ENCODE measurements around the gene PRSS21. TPM values are rescaled to one million over a fixed set of nuclear protein-coding genes. Genes with fewer than 3 reads are reported as not detected.

Gene PRSS21
- total and polyA plus RNA-seq, 4 donors, result not detected

- Histone ChIP-seq H3K4me1 (ENCODE audit: control insufficient read depth in 1 of 2, insufficient read depth in 2 of 2, low read length in 2 of 2) (no peaks in the 10 kb centered on the region), H3K27ac (ENCODE audit: low read depth in 1 of 2, low read length in 2 of 2) (no peak overlapping the region), H3K4me3 (ENCODE audit: low read length in 2 of 2) (no peak overlapping the region), H3K9me3 (ENCODE audit: control insufficient read depth, low read length) (no peaks in the 10 kb centered on the region), H3K36me3 (ENCODE audit: control insufficient read depth in 1 of 2, insufficient read depth in 2 of 2, low read length in 1 of 2) (no peaks in the 10 kb centered on the region), H3K27me3 (ENCODE audit: control insufficient read depth in 1 of 2, insufficient read depth in 2 of 2, low read length in 1 of 2) (no peaks in the 10 kb centered on the region)
- intact Hi-C loops (cut with DNase I), result no loop called here
- 70 to 71% methylated on average over 19 of the region's 19 CpGs for WGBS, 2 donors
- DNase-seq (peak in 1 of 2 donors; percentile 73), ATAC-seq (ENCODE audit: low FRiP score) (no peak)
Observed at GRCh38 chr16:2826591-2827373, 9.7 kb downstream of the PRSS21 start.

GRCh38 chr16:2827374-2827791 is 10.3 kb downstream of the PRSS21 start:
- intact Hi-C loops (cut with DNase I), result no loop called here
- no peaks in the 10 kb centered on the region for H3K9me3 ChIP-seq (ENCODE audit: control insufficient read depth, low read length)
- ATAC-seq (ENCODE audit: low FRiP score) (no peak), DNase-seq (no peak)
- H3K4me3 ChIP-seq (ENCODE audit: low read length in 2 of 2), result no peak overlapping the region
- H3K27me3 ChIP-seq (ENCODE audit: control insufficient read depth in 1 of 2, insufficient read depth in 2 of 2, low read length in 1 of 2), result no peaks in the 10 kb centered on the region
- no peaks in the 10 kb centered on the region for H3K4me1 ChIP-seq (ENCODE audit: control insufficient read depth in 1 of 2, insufficient read depth in 2 of 2, low read length in 2 of 2)
- 68 to 74% methylated on average over 15 of the region's 15 CpGs for WGBS, 2 donors
- no peaks in the 10 kb centered on the region for H3K36me3 ChIP-seq (ENCODE audit: control insufficient read depth in 1 of 2, insufficient read depth in 2 of 2, low read length in 1 of 2)
- no peak overlapping the region for H3K27ac ChIP-seq (ENCODE audit: low read depth in 1 of 2, low read length in 2 of 2)

GRCh38 chr16:2827831-2828520 is 10.9 kb downstream of the PRSS21 start:
- Histone ChIP-seq H3K36me3 (ENCODE audit: control insufficient read depth in 1 of 2, insufficient read depth in 2 of 2, low read length in 1 of 2) (no peaks in the 10 kb centered on the region), H3K9me3 (ENCODE audit: control insufficient read depth, low read length) (no peaks in the 10 kb centered on the region), H3K27me3 (ENCODE audit: control insufficient read depth in 1 of 2, insufficient read depth in 2 of 2, low read length in 1 of 2) (no peaks in the 10 kb centered on the region), H3K4me1 (ENCODE audit: control insufficient read depth in 1 of 2, insufficient read depth in 2 of 2, low read length in 2 of 2) (no peaks in the 10 kb centered on the region), H3K27ac (ENCODE audit: low read depth in 1 of 2, low read length in 2 of 2) (no peak overlapping the region), H3K4me3 (ENCODE audit: low read length in 2 of 2) (no peak overlapping the region)
- ATAC-seq (ENCODE audit: low FRiP score) (no peak), DNase-seq (peak; percentile 39 to 57)
- intact Hi-C loops (cut with DNase I), result no loop called here
- WGBS, 2 donors, result 66 to 72% methylated on average over 14 of the region's 14 CpGs

- Histone ChIP-seq H3K9me3 (ENCODE audit: control insufficient read depth, low read length) (no peaks in the 10 kb centered on the region), H3K4me1 (ENCODE audit: control insufficient read depth in 1 of 2, insufficient read depth in 2 of 2, low read length in 2 of 2) (no peaks in the 10 kb centered on the region), H3K36me3 (ENCODE audit: control insufficient read depth in 1 of 2, insufficient read depth in 2 of 2, low read length in 1 of 2) (no peaks in the 10 kb centered on the region), H3K4me3 (ENCODE audit: low read length in 2 of 2) (no peak overlapping the region), H3K27me3 (ENCODE audit: control insufficient read depth in 1 of 2, insufficient read depth in 2 of 2, low read length in 1 of 2) (no peaks in the 10 kb centered on the region), H3K27ac (ENCODE audit: low read depth in 1 of 2, low read length in 2 of 2) (no peak overlapping the region)
- ATAC-seq (ENCODE audit: low FRiP score), result no peak
- intact Hi-C loops (cut with DNase I), result no loop called here
- peak; percentile 11 to 66 for DNase-seq
- WGBS, 2 donors, result 90 to 91% methylated on average over 8 of the region's 8 CpGs
Observed at GRCh38 chr16:2828521-2828840, 11.4 kb downstream of the PRSS21 start.

GRCh38 chr16:2828876-2829430 is 11.9 kb downstream of the PRSS21 start:
- H3K9me3 ChIP-seq (ENCODE audit: control insufficient read depth, low read length), result no peaks in the 10 kb centered on the region
- H3K4me1 ChIP-seq (ENCODE audit: control insufficient read depth in 1 of 2, insufficient read depth in 2 of 2, low read length in 2 of 2), result no peaks in the 10 kb centered on the region
- no peak overlapping the region for H3K27ac ChIP-seq (ENCODE audit: low read depth in 1 of 2, low read length in 2 of 2)
- H3K4me3 ChIP-seq (ENCODE audit: low read length in 2 of 2), result no peak overlapping the region
- no peaks in the 10 kb centered on the region for H3K36me3 ChIP-seq (ENCODE audit: control insufficient read depth in 1 of 2, insufficient read depth in 2 of 2, low read length in 1 of 2)
- intact Hi-C loops (cut with DNase I), result no loop called here
- peak; percentile 37 to 64 for DNase-seq
- no peak for ATAC-seq (ENCODE audit: low FRiP score)
- 85% methylated on average over 17 of the region's 17 CpGs for WGBS, 2 donors
- H3K27me3 ChIP-seq (ENCODE audit: control insufficient read depth in 1 of 2, insufficient read depth in 2 of 2, low read length in 1 of 2), result no peaks in the 10 kb centered on the region

- H3K36me3 ChIP-seq (ENCODE audit: control insufficient read depth in 1 of 2, insufficient read depth in 2 of 2, low read length in 1 of 2), result no peaks in the 10 kb centered on the region
- H3K9me3 ChIP-seq (ENCODE audit: control insufficient read depth, low read length), result no peaks in the 10 kb centered on the region
- DNase-seq (peak; percentile 44 to 61), ATAC-seq (ENCODE audit: low FRiP score) (no peak)
- H3K27me3 ChIP-seq (ENCODE audit: control insufficient read depth in 1 of 2, insufficient read depth in 2 of 2, low read length in 1 of 2), result no peaks in the 10 kb centered on the region
- intact Hi-C loops (cut with DNase I), result no loop called here
- H3K27ac ChIP-seq (ENCODE audit: low read depth in 1 of 2, low read length in 2 of 2), result no peak within 1 kb of the TSS
- no peak within 1 kb of the TSS for H3K4me3 ChIP-seq (ENCODE audit: low read length in 2 of 2)
- WGBS, 2 donors, result 67 to 72% methylated on average over 31 to 32 of the region's 32 CpGs
- no peaks in the 10 kb centered on the region for H3K4me1 ChIP-seq (ENCODE audit: control insufficient read depth in 1 of 2, insufficient read depth in 2 of 2, low read length in 2 of 2)
Observed at GRCh38 chr16:2829501-2830354, 12.7 kb downstream of the PRSS21 start, which contains the start of gene ZG16B. Gene ZG16B, plus strand, starts transcription at chr16:2830303. Its CDS starts 139 bp downstream, at chr16:2830442.

GRCh38 chr16:2830355-2830695 is 13.3 kb downstream of the PRSS21 start:
- no peak overlapping the region for H3K4me3 ChIP-seq (ENCODE audit: low read length in 2 of 2)
- ATAC-seq (ENCODE audit: low FRiP score), result no peak
- H3K9me3 ChIP-seq (ENCODE audit: control insufficient read depth, low read length), result no peaks in the 10 kb centered on the region
- H3K27me3 ChIP-seq (ENCODE audit: control insufficient read depth in 1 of 2, insufficient read depth in 2 of 2, low read length in 1 of 2), result no peaks in the 10 kb centered on the region
- H3K4me1 ChIP-seq (ENCODE audit: control insufficient read depth in 1 of 2, insufficient read depth in 2 of 2, low read length in 2 of 2), result no peaks in the 10 kb centered on the region
- intact Hi-C loops (cut with DNase I), result no loop called here
- peak in 1 of 2 donors; percentile 63 for DNase-seq
- H3K27ac ChIP-seq (ENCODE audit: low read depth in 1 of 2, low read length in 2 of 2), result no peak overlapping the region
- no peaks in the 10 kb centered on the region for H3K36me3 ChIP-seq (ENCODE audit: control insufficient read depth in 1 of 2, insufficient read depth in 2 of 2, low read length in 1 of 2)
- 79 to 81% methylated on average over 5 of the region's 5 CpGs for WGBS, 2 donors

GRCh38 chr16:2831203-2831602 is 14.2 kb downstream of the PRSS21 start:
- peak; percentile 26 to 62 for DNase-seq
- intact Hi-C loops (cut with DNase I), result no loop called here
- Histone ChIP-seq H3K4me1 (ENCODE audit: control insufficient read depth in 1 of 2, insufficient read depth in 2 of 2, low read length in 2 of 2) (no peaks in the 10 kb centered on the region), H3K36me3 (ENCODE audit: control insufficient read depth in 1 of 2, insufficient read depth in 2 of 2, low read length in 1 of 2) (no peaks in the 10 kb centered on the region), H3K27me3 (ENCODE audit: control insufficient read depth in 1 of 2, insufficient read depth in 2 of 2, low read length in 1 of 2) (no peaks in the 10 kb centered on the region), H3K4me3 (ENCODE audit: low read length in 2 of 2) (no peak overlapping the region), H3K27ac (ENCODE audit: low read depth in 1 of 2, low read length in 2 of 2) (no peak overlapping the region), H3K9me3 (ENCODE audit: control insufficient read depth, low read length) (no peaks in the 10 kb centered on the region)
- ATAC-seq (ENCODE audit: low FRiP score), result no peak
- 73 to 77% methylated on average over 15 of the region's 15 CpGs for WGBS, 2 donors
